Astrocyte of the spinal cord (primary cell): Measurements from ENCODE around the gene SNPH.
A peak's percentile ranks its signal among the peaks of the same experiment; 100 is the strongest.

Experiments
- DNase-seq: peaks from one replicate; pipeline ENCODE4 v3.0.0; 2011; ENCODE audit warnings: low read depth, low spot score
- H3K4me3 ChIP-seq: 2 replicates; pipeline ENCODE4 v1.5.1; 2011; ENCODE audit warnings: low read depth, mild to moderate bottlenecking, low read length, moderate library complexity
- CTCF ChIP-seq: IDR thresholded peaks from 2 replicates; pipeline ENCODE4 v1.5.1; 2012; ENCODE audit warnings: low read depth, mild to moderate bottlenecking, low read length, inconsistent platforms
- in situ Hi-C: cut with HindIII; loops from 2 replicates; pipeline ENCODE4 v1.10.0; 2017; ENCODE audit warnings: low sequenced_read_pairs

SNPH gene

DNA sequence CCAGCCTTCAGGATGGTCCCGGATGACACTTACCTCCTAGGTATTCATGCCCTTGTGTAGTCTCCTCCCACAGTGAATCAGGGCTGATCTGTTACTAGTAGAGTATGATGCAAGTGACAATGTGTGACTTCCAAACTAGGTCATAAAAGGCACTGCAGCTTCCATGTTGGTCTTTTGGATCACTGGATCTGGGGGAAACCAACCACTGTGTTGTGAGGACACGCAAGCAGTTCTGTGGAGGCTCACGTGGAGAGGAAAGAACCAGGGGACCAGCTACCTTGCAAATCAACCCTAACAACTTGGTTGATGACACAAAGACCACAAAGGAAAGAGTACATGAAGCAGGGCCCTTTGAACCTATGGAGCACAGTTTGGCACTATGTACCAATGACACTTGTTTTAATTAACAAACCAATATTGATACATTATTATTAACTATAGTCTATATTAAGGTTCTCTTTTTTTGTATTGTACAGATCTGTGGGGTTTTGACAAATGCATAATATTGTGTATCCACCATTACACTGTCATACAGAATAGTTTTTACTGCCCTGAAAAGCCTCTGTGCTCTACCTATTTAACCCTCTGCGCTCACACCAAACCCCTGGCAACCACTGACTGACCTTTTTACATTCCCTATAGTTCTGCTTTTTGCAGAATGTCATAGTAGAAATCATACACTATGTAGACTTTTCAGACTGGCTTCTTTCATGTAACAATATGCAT is 79.1 kb downstream of the SNPH start:
- DNase-seq: no peak
- in situ Hi-C loops: no loop called here
- no peak overlapping the region for H3K4me3 ChIP-seq
- no peak for TF ChIP-seq CTCF

- no peak for DNase-seq
- TF ChIP-seq CTCF: no peak
- H3K4me3 ChIP-seq: no peak overlapping the region
- in situ Hi-C loops: no loop called here
Measured at GRCh38 chr20:1345756-1346093, 79.6 kb downstream of the SNPH start.

DNA sequence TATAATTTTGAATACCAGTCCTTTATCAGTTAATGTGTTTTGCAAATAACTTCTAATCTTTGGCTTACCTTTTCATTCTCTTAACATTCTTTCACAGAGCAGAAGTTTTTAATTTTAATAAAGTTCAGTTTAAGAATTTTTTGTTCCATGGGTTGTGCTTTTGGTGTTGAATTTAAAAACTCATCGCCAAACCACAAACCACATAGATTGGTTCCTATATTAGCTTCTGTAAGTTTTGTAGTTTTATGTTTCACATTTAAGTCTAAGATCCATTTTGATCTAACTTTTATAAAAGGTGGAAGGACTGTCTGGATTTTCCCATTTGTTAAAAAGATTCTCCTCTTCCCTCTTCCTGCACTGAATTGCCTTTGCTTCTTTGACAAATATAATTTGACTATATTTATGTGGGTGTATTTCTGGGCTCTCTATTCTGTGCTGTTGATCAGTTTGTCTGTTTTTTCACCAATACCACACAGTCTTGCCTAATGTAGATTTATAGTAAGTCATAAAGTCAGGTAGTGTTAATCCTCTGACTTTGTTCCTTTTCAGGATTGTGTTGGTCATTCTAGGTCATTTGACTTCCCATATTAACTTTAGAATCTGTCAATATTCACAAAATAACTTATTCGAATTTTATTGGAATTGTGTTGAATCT is 80.3 kb downstream of the SNPH start:
- no peak for TF ChIP-seq CTCF
- DNase-seq: no peak
- in situ Hi-C loops: no loop called here
- H3K4me3 ChIP-seq: no peak overlapping the region

- in situ Hi-C loops: no loop called here
- H3K4me3 ChIP-seq: no peak overlapping the region
- TF ChIP-seq CTCF: no peak
- no peak for DNase-seq
Measured at GRCh38 chr20:1353956-1354355, 87.9 kb downstream of the SNPH start.

DNA sequence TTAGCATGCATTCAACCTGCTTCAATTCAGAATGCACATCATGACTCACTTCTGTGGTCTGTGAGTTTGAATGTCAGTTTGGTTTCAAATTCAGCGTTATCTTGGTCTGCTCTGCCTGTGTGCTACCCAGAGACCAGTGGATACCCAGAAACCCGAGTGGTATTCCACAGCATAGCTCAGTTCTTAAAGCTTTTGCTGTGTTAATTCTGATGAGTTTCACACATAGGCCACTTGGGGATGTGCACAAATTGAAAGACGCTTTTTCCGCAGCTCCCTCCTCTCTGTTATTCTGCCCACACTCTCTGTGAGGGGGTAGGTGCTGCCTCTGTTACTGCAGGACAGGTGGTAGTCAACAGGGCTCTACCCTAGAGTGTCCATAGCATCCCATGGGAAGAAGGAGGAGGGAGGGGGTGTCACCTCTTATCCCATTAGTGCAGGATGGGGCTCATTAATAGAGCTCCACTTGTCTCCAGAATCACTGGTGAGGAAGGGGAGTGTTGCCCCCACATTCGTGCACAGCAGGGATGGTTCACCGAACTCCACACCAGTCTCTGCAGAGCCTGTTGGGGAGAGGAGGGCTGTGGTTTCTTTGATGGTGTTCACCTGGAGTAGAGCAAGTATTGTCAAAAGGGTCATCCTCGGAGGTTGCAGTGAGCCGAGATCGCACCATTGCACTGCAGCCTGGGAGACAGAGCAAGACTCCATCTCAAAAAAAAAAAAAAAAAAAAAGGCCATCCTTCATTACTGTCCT is 92.0 kb downstream of the SNPH start:
- in situ Hi-C loops: no loop called here

More for the DNA sequence above, 92.0 kb downstream of the SNPH start:
- peak; percentile 62 for DNase-seq
- H3K4me3 ChIP-seq: no peak overlapping the region
- TF ChIP-seq CTCF: no peak
